MM.1S (cell line): ENCODE results near the gene MOCS1.

ENCODE experiments used
- DNase-seq: peaks from one replicate; pipeline ENCODE4 v3.0.0-alpha.2; 2015
- H2AFZ ChIP-seq: fragments of 300-600 bp; sonication (generic); 2 replicates; pipeline ENCODE4 v1.6.0; 2016; ENCODE audit warnings: antibody characterized with exemption, low read length
- H3F3A ChIP-seq: fragments of 300-600 bp; sonication (generic); 2 replicates; pipeline ENCODE4 v1.6.1; 2016; ENCODE audit warnings: mild to moderate bottlenecking, antibody characterized with exemption, low read length, moderate library complexity, mixed read lengths; ENCODE audit not compliant: insufficient read depth
- H3K27ac ChIP-seq: fragments of 300-600 bp; sonication (generic); 2 replicates; pipeline ENCODE4 v1.5.1; 2016; ENCODE audit warnings: mild to moderate bottlenecking, low read length
- H3K27me3 ChIP-seq: fragments of 300-600 bp; sonication (generic); replicated peaks from 2 replicates; pipeline ENCODE4 v1.6.0; 2016; ENCODE audit warnings: low read length; ENCODE audit not compliant: insufficient read depth
- H3K36me3 ChIP-seq: fragments of 300-600 bp; sonication (generic); replicated peaks from 2 replicates; pipeline ENCODE4 v1.6.1; 2016; ENCODE audit warnings: mild to moderate bottlenecking, low read length, mixed read lengths; ENCODE audit not compliant: insufficient read depth
- H3K4me1 ChIP-seq: fragments of 300-600 bp; sonication (generic); 2 replicates; pipeline ENCODE4 v1.6.1; 2016; ENCODE audit warnings: low read length, mixed read lengths
- H3K4me2 ChIP-seq: fragments of 300-600 bp; sonication (generic); 2 replicates; pipeline ENCODE4 v1.6.0; 2016; ENCODE audit warnings: low read depth, low read length
- H3K4me3 ChIP-seq: fragments of 300-600 bp; sonication (generic); 2 replicates; pipeline ENCODE4 v1.5.1; 2016; ENCODE audit warnings: low read length, mixed read lengths
- H3K79me2 ChIP-seq: fragments of 300-600 bp; sonication (generic); 2 replicates; pipeline ENCODE4 v1.6.1; 2016; ENCODE audit warnings: mixed run types, low read length, mixed read lengths
- H3K9ac ChIP-seq: fragments of 300-600 bp; sonication (generic); 2 replicates; pipeline ENCODE4 v1.6.1; 2016; ENCODE audit warnings: low read length, mixed read lengths
- H3K9me2 ChIP-seq: fragments of 300-600 bp; sonication (generic); replicated peaks from 2 replicates; pipeline ENCODE4 v1.6.1; 2016; ENCODE audit warnings: mild to moderate bottlenecking, low read length, mixed read lengths; ENCODE audit not compliant: insufficient read depth
- H3K9me3 ChIP-seq: fragments of 300-600 bp; sonication (generic); replicated peaks from 2 replicates; pipeline ENCODE4 v1.6.1; 2016; ENCODE audit warnings: mild to moderate bottlenecking, low read length, mixed read lengths; ENCODE audit not compliant: insufficient read depth
- H4K20me1 ChIP-seq: fragments of 300-600 bp; sonication (generic); 2 replicates; pipeline ENCODE4 v1.6.1; 2016; ENCODE audit warnings: mild to moderate bottlenecking, low read length, moderate library complexity, mixed read lengths; ENCODE audit not compliant: insufficient read depth
- CTCF ChIP-seq: fragments of 300-600 bp; sonication (generic); IDR thresholded peaks from 2 replicates; pipeline ENCODE4 v1.5.1; 2016; ENCODE audit warnings: antibody characterized with exemption, low read length, mixed read lengths
- EZH2 ChIP-seq: fragments of 300-600 bp; sonication (generic); optimal IDR thresholded peaks from 2 replicates; pipeline ENCODE3; 2017; ENCODE audit warnings: low read depth, mild to moderate bottlenecking, antibody characterized with exemption, low read length, mixed read lengths
- EZH2phosphoT487 ChIP-seq: fragments of 300-600 bp; sonication (generic); IDR thresholded peaks from 2 replicates; pipeline ENCODE4 v1.6.1; 2018; ENCODE audit warnings: antibody characterized with exemption, low read length

MOCS1 gene

GRCh38 chr6:39889229-39889628, 45.0 kb downstream of the MOCS1 start:
- H3K4me2 ChIP-seq = no peak overlapping the region
- H3K79me2 ChIP-seq = no peaks in the 10 kb centered on the region
- no peak overlapping the region for H3K9ac ChIP-seq
- no peaks in the 10 kb centered on the region for H3F3A ChIP-seq
- no peaks in the 10 kb centered on the region for H3K9me3 ChIP-seq
- H2AFZ ChIP-seq = no peak overlapping the region
- no peaks in the 10 kb centered on the region for H4K20me1 ChIP-seq
- no peaks in the 10 kb centered on the region for H3K9me2 ChIP-seq
- no peak overlapping the region for H3K4me3 ChIP-seq
- H3K4me1 ChIP-seq = no peaks in the 10 kb centered on the region
- DNase-seq = no peak
- TF ChIP-seq CTCF (no peak), EZH2phosphoT487 (no peak), EZH2 (no peak)
- H3K27ac ChIP-seq = no peak overlapping the region
- H3K27me3 ChIP-seq = no peaks in the 10 kb centered on the region
- no peaks in the 10 kb centered on the region for H3K36me3 ChIP-seq

GRCh38 chr6:39887692-39888450, 46.4 kb downstream of the MOCS1 start:
- H3F3A ChIP-seq = no peaks in the 10 kb centered on the region
- no peak overlapping the region for H3K4me2 ChIP-seq
- no peak overlapping the region for H2AFZ ChIP-seq
- H3K27ac ChIP-seq = no peak overlapping the region
- no peaks in the 10 kb centered on the region for H3K36me3 ChIP-seq
- H4K20me1 ChIP-seq = no peaks in the 10 kb centered on the region
- no peaks in the 10 kb centered on the region for H3K9me2 ChIP-seq
- no peaks in the 10 kb centered on the region for H3K4me1 ChIP-seq
- DNase-seq = no peak
- no peaks in the 10 kb centered on the region for H3K79me2 ChIP-seq
- no peak overlapping the region for H3K4me3 ChIP-seq
- H3K9ac ChIP-seq = no peak overlapping the region
- TF ChIP-seq CTCF (no peak), EZH2 (no peak), EZH2phosphoT487 (no peak)
- no peaks in the 10 kb centered on the region for H3K27me3 ChIP-seq
- H3K9me3 ChIP-seq = no peaks in the 10 kb centered on the region

GRCh38 chr6:39886871-39887270, 47.4 kb downstream of the MOCS1 start:
- Histone ChIP-seq H3K36me3 (no peaks in the 10 kb centered on the region), H3K4me1 (no peaks in the 10 kb centered on the region), H4K20me1 (no peaks in the 10 kb centered on the region), H3K27me3 (no peaks in the 10 kb centered on the region), H3K9me3 (no peaks in the 10 kb centered on the region), H3K4me3 (no peak overlapping the region), H3K9ac (no peak overlapping the region), H2AFZ (no peak overlapping the region), H3K27ac (no peak overlapping the region), H3K9me2 (no peaks in the 10 kb centered on the region), H3K4me2 (no peak overlapping the region), H3K79me2 (no peaks in the 10 kb centered on the region), H3F3A (no peaks in the 10 kb centered on the region)
- DNase-seq = no peak
- no peak for TF ChIP-seq EZH2phosphoT487
- no peak for TF ChIP-seq EZH2
- no peak for TF ChIP-seq CTCF
